SW 1271 (cell line): ENCODE results near the gene MPO.

Experiments
- DNase-seq, 2 experiments: peaks; one replicate each; lab custom pipeline; 2025; lab: John Stamatoyannopoulos, UW

The MPO gene

GRCh38 chr17:58319173-58320162 lies 38.7 kb upstream of the MPO start:
- DNase-seq = no peak

DNA sequence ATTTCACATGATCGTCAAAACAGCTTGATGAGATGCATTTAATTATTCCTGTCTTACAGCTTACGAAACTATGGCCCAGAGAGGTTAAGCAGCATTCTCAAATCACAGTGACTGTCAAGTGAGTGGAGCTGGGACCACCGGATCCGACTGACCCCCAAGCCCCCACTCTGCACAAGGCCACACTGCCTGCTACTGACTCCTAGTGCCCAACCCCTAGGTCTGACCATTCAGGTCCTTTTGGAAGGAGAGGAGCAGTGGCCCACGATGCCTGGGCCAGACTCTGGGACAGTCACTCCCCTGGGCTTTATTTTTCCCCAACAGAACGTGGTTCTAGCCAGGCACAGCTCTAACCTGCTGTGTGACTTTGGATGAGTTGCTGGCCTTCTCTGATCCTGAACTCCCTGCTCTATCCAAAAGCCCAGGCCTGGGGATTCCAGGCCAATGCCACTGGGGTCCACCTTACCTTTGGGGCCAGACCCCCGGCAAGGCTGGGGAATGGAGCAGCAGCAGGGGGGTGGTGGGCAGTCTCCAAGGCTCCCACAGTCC lies 38.0 kb upstream of the MPO start:
- DNase-seq = no peak

DNA sequence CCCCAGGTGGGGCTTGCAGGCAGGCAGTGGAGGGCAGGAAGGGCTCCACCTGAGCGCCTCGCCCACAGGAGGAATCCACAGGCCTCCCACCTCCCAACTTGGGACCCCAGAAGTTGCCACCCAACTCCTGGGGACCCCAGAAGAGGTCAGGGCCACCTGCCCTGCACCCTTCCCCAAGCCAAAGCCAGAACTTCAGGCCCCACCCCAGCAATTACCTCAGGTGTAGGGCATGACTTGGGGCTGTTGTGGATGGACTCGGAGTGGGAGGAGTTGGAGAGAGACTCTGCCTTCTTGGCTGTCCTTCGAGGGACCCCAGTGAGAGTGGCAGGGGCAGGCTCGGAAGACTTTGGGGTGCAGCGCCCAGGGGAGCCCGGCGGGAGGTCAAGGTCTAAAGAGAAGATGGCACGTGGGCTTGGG lies 37.3 kb upstream of the MPO start:
- no peak for DNase-seq

- peak; percentile 29 to 76 for DNase-seq
Observed at GRCh38 chr17:58317421-58318064, 36.8 kb upstream of the MPO start.

DNA sequence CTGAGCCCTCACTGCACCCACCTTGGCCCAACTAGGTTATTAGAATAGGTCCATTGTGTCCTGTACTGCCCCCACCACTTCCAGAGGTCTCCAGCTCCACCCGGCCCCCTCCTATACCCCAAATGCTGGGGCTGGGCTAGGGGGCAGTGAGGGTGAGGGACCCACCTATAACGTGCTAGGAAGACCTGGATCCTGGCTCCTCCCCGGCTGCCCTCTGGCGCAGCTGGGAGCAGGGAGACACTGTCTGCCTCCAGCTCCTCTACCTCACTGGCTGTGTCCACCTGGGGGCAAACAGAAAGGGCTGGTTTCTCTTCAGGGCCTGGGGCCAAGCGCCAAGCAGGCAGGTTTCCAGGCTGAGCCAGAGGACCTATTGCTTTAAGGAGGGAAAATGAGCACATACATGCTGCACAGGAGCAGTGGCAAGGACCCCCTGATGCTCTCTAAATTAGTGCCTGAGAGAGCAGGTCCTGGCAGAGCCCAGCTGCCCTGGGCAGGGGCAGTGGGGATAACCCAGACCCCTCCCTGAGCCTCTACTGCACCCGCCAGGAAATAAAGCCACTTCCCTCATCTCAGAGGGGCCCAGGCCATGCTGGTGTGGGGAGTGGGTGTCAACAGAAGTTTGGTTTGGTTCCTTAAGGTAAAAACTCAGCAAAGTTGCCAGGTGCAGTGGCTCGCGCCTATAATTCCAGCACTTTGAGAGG lies 35.7 kb upstream of the MPO start:
- DNase-seq = no peak

DNA sequence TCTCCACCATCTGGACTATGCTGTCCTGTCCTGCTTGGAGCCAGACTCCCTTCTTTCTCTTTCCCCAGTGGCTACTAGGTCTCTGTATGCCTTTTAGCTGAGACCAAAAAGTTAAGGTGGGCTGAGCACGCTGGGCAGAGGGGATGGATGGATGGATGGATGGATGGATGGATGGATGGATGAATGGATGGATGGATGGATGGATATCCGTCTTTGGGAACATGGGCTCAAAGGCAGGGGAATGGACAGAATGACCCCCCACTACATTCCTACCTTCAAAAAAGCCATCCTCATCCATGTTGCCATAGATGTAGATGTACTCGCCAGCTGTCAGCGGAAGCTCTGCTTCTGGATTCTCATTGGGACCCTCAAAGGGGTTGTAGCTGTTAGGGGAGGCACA lies 35.0 kb upstream of the MPO start:
- DNase-seq = no peak

GRCh38 chr17:58315281-58315711 lies 34.6 kb upstream of the MPO start:
- no peak for DNase-seq

GRCh38 chr17:58314706-58315015 lies 33.9 kb upstream of the MPO start:
- DNase-seq = no peak

GRCh38 chr17:58313815-58314705 lies 33.3 kb upstream of the MPO start:
- DNase-seq = no peak

GRCh38 chr17:58312829-58313228 lies 32.1 kb upstream of the MPO start:
- no peak for DNase-seq

DNA sequence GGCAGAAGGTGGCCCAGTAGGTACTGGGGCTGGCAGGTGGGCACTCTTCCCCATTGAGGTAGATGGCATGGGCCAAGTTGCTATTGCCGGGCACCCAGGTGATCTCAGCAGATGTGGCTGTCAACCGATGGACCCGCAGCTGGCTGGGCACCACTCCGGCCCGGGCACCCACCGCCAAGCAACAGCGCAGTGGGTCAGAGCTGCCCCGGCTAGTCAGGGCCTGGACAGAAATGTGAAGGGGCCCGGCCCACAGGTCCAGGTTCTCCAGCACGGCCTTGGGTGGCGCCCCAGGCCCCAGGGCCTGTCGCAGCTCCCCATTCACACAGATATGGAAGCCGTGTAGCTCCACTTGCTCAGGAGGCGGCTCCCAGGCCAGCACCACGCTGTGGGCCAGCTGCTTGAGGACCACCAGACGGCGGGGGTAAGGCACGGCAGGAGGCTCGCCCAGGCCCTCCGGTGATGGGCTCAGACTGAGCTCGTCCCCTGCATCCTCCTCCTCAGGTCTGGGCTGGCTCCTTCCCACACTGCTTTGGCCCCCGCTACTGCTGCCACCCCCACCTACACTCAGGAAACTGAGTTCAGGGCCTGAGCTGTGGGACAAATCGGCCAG lies 31.4 kb upstream of the MPO start:
- DNase-seq = no peak

DNA sequence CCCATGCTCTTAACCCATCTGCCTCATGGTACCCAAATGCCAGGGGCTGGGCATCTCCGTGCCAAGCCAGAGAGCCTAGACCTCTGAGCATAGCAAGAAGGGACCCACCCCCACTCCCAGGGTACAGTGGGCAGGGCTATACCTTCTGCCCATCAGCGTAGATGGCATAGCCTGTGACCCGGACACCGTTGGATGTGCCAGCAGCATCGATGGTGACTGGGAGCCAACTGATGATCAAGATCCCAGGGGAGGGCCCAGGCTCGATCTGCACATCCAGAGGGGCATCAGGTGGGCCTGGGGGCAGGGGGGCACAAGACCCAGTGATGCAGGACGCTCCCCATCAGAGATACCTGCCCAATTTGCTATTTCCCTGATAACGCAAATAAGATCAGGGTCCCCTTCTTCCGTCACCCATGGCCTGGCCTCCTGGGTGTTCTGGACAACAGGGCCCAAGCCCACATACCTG lies 30.7 kb upstream of the MPO start:
- no peak for DNase-seq

GRCh38 chr17:58310511-58311428 lies 30.0 kb upstream of the MPO start:
- no peak for DNase-seq

DNA sequence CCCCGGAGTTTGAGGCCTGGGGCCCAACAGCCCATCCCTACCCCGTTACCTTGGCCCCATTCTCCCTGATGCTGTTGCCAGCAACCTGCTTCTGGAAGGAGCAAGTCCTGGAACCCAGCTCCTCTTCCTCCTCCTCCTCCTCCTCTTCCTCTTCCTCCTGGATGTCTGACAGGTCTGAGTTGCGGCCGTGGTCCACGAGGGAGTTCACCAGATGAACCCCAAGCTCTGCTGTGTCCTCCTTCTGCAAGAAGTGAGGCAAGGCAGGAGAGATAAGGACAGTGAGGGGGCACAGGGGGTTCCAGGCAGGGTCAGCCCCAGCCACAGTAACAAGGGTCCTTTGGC lies 29.2 kb upstream of the MPO start:
- no peak for DNase-seq

DNA sequence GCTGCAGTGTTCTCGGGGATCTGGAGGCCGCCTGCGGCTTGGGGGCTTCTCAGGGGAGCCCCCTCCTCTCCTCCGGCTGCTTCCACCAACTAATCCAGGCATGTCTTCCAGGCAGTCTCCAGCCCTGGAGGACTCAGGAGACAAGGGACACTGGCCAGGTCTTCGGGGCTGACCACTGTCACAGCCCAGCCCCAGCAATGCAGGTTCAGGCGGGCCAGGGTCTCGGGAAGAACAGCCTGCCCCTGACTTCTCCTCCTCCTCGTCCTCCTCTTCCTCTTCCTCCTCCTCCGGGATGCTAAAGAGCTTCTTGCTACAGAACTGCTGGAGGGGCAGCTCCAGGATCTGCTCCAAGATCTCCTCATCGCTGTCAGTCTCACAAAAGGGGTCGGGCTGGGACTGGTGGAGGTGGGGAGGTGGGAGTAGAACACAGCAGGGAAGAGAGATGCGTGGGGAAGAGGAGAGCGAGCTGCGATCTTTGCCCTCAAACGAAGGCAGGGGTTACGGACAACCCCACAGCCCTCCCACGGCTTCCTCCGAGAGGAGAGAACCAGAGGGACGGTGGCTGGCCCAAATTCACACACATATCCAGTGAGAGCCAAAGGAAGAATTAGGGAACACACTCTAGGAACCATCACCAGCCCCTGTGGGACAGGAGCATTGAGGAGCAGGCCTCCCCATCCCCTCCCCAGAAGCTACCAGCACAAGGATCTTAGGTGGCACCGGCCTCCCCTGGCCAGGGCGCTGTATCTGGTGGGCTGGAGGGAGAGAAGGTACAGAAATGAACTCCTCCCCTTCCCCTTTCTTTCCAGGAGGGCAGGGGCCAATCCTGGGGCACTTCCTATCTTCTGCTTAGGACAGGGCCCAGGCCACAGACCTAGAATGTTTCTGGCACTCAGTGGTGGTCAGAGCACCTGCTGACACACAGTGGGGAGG lies 28.5 kb upstream of the MPO start:
- DNase-seq = no peak

DNA sequence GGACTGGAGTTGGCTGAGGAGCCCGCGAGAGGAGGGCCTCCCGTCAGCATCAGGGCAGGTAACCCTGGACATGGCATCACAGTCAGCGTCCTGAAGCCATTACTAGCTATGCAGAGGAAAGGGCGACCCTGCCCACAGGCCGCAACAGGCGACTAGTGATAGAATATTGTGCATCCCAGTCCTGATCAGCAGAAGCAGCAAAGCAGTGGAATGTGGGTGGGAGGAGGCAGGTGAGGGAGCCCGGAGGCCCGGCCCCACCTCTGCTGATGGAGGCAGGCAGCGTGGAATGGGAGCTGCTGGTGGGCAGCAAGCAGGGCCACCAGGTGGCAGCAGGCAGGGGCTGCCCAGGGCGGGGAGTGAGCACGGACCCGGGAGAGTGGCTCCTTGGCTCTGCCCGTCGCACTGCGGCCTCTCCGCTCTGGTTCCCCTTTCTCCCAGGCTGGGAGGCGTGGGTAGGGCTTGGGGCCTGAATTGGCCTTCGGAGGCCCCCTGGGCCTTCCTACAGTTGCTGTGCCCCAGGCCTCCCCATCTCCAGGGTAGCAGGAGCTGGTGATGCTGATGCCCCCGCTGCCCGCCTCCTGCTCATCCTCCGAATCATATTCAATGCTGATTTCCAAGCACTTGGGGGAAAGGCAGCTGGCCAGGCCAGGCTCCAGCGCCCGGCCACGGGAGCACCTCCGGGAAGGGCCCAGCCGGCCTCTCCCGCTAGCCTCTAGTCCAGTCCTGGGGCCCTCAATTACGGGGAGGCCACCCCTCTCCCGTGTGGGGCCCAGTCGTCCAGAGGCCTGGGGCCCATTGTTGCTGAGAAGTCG lies 27.6 kb upstream of the MPO start:
- DNase-seq = no peak

DNA sequence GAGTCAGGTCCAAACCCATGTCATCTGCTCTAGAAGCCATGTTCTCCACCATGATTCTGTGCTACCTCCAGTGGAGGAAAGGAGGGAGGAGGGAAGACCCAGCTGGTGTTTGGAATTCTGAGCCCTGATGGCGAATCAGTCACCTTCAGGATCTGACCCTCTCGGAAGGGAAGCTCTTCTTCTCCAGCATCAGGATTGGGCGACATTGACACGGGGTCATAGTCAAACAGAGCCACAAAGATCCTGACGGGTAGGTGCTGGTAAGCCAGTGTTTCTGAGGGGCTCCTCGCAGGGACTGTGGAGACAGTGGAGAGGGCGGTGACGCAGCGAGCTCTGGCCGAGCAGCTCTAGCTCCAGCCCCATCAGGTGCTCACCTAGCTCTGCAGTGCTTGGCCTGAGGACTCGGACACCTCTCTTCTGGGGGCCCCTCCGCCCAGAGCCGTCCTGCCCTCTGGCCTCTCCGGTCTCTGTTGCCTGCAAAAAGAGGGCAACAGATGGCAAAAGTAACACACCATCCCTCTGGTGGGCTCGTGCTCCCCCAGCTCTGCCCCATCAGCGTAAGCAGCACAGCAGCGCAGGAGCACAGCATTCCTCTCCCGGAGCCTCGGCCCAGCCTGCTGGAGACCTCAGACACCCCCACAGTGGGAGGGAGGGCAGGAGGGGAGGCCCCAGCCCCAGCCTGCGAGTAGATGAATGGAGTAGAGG lies 26.9 kb upstream of the MPO start:
- DNase-seq = no peak
